Myometrial cell (primary cell): ENCODE data around the gene STARD8. TPM values are rescaled to one million over a fixed set of nuclear protein-coding genes. Genes with fewer than 3 reads are reported as not detected.

Experiments
- total RNA-seq: library from RNA; depleted of rRNA; stranded (reverse); fragments of >200 nt; gene quantifications from 2 replicates; pipeline ENCODE4 v1.2.3, GENCODE V29; 2015

Gene STARD8
- total RNA-seq, result 2.8 and 5.5 TPM in 2 replicates

GRCh38 chrX:68647156-68647957 is at the start of gene STARD8:
Gene STARD8, plus strand, starts transcription at chrX:68647666. Its CDS starts 217 bp downstream, at chrX:68647883.

Other genes starting within 250 kb of the STARD8 start
- gene OPHN1, start 214.2 kb upstream of the STARD8 start, total RNA-seq, result 3.5 and 4.4 TPM in 2 replicates
- gene YIPF6, start 148.6 kb upstream of the STARD8 start, total RNA-seq, result 28.4 and 30.8 TPM in 2 replicates
- 34.0 and 39.8 TPM in 2 replicates for gene EFNB1, start 181.4 kb downstream of the STARD8 start, total RNA-seq